HG03575 (cell line): ENCODE results near the gene JAZF1.
"Not testable (repeated sequence)": the region's sequence is repeated elsewhere in the genome, so short reads cannot be mapped to it uniquely, and the experiment has no call there.

Source experiments
- ATAC-seq: cut with Tn5 transposase; IDR thresholded peaks from one replicate; pipeline ENCODE4 v1.9.1; 2021; ENCODE audit not compliant: unreplicated experiment, insufficient number of reproducible peaks, low FRiP score; ENCODE audit errors: extremely low read depth

The JAZF1 gene

DNA sequence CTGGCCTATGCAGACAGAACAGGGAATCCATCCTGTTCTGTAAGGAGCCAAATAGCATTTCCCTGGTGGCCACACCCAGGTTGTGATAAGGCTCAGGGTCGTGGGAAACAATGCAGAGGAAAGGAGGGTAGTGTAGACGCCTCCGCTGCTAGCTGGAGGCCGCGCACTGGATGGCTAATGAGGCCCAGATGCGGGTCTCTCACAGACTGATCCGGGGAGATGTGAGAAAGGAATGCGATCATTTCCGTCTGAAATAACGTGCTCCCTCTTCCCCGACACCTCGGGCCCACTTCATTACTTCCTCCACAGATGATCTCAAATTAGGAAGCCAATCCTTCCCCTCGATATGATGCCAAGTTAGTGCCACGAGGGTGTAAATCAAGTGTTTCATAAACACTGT is 237.4 kb downstream of the JAZF1 start:
- ATAC-seq: no peak

DNA sequence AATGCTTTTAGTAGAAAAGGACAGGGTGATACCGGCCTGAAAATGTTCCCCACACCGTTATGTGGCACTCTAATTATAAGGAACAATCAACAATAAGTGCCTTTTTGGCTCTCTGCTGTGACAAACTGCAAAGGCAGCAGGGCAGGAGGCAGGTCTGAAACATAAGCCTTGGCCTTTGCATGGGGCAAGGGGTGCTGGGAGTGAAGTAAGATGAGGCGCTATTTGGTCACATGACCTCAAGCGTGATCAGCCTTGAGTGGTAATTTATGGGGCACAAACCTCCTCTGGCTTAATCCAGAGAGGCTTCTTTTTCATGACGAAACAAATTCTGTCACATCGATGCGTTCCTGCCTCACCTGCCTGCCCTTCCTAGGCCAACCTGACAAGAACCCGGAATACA is 237.9 kb downstream of the JAZF1 start:
- ATAC-seq: no peak

DNA sequence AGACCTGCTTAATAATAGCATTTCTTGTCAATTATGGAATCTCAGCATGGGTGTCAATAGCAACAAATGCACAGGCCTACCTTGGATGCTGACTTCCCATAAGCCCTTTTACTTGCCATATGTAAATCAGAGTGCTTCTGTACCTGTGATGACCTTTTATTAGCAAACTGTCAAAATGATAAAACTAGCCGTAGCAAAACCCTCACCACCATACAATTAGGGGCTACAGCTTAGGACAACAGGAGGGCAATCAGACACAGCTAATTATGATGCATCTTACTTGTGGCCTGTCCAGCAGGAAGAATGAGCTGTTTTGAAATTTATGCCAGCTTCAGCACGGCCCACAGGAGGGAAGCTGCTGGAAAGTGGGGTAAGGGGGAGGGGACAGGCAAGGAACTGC is 239.1 kb downstream of the JAZF1 start:
- ATAC-seq: no peak

DNA sequence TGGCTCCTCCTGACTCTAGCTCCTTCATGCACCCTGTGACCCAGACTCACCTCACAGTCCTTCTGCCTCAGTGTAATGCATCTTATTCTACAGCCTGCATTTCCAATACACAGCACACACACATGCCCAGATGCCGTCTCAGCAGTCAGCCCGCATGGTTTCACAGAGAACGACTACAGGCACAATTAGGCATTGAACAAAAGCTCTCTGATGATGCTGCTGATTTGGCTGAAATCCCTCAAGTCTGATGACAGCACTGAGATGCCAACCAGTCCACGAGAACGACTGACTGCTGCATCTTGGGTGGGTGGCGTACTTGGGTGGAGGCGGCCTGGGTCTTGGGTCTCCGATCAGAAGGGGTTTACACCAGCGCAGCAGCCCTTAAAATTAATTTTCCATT is 240.3 kb downstream of the JAZF1 start:
- no peak for ATAC-seq

DNA sequence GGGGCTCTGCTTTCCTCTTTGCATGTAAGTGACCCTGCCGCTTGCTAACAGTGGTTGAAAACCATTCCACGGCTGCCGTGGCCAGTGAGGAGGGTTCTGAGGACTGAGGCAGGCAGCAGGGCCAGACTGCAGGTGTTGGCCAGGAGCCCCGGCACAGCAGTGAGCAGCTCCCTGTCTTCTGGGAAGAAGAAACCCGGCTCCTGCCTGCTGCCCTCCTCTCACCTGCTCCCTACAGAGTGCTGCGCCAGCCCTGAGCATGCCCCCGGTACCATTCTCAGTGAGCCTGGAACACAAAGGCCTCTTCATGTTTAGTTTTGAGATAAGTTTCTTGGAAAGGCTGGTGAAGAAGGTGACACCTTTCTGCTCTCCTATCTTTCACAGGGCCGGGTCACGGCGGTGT is 240.7 kb downstream of the JAZF1 start:
- no peak for ATAC-seq

DNA sequence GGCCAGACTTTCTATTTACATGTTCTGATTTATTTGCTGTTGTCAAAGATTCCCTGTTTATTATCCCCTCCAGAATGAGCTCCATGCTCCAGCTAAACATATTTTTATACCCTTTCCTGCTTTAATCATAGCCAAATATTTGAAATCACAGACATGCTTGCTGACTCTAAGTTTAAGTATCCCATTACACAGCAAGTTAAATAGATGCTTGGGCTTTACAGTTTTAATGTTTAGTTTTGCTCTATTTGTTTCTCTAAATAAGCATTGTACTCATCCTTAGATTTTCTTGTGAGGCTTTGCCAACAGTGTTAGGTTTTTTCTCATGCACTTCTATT is 243.9 kb downstream of the JAZF1 start:
- ATAC-seq: no peak

DNA sequence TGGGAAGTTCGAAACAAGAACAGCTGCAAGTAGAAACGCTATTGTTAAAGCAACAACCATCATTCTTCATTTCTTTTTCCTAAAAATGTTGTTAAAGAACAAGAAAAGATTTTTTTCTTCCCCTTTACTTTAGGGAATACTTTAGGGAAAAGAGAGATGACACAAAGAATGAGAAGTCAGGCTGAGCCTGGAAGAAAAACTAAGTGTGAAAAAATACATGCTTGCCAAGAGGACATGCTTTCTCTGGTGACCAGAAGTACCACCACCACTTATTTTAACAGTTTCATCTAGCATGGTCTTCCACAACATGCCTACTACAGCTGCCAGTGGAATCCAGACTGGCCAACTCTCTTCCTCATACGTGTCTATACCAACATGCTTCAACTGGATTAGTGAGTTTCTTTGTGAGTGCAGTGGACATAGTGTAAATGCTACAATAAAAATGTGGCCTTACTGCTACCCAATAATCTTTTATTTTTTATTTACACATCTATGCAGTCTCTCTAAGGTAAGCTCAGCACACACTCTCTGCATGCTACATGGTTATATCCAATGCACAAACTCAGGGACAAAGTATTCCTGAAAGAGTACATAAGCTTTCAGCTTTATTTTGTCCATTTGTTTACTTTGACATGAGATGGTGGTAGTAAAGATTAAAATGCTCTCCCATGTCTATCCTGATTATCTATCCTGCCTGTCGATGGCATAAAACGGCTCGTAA is 244.4 kb downstream of the JAZF1 start:
- ATAC-seq: no peak

DNA sequence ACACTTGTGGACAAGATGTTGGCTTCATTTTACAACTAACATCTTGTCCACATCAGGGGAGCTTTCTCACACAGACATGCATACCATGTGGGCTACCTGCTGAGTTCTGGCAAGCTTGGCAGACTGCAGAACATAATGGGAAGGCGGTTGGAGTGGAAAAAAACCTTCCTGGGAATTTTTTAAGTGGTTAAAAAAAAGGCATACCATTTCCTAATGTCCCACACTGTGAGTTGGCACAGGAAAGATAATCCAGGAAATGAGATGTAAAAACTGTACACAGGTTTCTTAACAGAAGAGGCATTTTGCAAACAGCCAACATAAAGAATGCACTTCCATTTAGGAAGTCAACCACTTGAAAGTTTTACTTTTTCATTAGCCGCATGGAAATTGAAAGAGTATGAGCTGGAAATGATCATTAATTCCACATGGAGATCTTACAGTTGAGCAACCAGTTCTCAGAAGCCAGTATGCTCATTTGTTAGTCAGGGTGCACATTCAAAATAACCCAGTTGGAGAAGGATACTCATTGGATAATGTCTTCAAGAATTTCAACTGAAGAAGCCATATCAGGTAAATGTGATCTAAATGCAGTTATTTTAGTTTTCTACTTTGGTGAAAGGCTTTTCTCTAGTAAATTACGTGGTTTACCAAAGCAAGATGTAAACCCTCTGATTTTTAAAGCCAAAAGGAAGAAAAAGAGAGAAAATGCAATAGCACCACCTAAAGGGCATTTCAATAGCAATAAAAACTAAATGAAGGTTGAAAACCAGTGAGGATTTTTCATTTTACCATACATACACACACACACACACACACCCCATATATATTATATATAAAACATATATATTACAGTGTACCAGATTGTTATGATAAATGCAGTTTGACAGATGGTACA is 246.7 kb downstream of the JAZF1 start:
- no peak for ATAC-seq

DNA sequence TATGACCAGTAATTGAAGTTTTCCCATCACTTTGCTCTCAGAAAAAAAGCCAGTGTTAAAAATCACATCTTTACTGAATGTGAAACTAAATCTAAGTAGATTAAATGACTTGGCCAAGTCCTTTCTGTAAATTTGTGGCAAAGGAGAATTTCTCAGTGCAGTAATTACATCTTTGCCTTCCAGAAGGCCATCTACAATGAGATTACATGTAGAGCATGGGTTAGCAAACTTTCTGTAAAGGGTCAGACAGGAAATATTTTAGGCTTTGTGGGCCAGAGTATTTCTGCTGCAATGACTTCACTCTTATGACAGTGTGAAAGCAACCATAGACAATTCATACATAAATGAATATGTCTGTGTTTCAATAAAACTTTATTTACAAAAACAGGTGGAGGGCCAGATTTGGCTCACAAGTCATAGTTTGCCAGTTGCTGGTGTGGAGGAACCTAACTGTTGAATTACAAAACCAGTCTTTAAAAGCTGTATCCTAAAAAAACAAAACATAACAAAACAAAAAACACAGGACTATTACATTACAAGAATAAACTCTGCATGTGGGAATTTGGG is 249.6 kb downstream of the JAZF1 start:
- no peak for ATAC-seq

DNA sequence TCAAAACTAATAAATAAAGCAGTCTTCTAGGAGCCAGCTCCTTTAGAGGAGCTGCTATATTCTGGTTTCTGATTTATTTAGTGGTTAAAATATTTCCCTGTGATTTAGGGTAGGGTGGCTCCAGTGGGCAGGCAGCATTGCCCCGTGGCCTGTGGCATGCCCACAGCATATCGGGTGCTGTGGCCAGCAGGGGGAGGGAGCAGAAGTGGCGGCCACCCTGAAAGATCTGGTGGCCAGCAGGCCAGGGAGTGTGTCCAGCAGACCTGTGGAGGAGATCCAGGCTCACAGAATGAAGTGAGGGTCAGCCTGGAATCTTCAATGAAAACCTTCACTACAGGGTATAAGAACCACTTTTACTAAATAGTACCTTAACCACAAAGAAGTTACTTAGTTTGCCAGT is 251.5 kb downstream of the JAZF1 start:
- no peak for ATAC-seq

DNA sequence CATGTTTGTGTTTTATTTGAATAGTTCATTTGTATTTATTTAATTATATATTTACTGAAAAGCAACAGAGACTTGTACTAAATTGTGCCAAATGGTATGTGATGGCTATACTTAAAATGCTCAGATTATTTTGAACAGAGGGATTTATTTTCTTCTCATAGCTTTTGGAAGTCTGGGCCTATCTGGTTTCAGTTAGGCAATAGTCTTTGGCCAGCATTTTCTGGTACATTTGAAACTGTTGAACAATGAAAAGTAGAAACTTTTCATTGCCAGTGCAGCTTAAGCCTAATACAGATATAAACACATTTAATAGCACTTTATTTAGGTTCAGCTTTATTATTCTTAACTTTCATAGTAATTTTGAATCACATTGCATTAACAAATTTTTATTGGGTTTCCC is 252.6 kb downstream of the JAZF1 start:
- no peak for ATAC-seq

DNA sequence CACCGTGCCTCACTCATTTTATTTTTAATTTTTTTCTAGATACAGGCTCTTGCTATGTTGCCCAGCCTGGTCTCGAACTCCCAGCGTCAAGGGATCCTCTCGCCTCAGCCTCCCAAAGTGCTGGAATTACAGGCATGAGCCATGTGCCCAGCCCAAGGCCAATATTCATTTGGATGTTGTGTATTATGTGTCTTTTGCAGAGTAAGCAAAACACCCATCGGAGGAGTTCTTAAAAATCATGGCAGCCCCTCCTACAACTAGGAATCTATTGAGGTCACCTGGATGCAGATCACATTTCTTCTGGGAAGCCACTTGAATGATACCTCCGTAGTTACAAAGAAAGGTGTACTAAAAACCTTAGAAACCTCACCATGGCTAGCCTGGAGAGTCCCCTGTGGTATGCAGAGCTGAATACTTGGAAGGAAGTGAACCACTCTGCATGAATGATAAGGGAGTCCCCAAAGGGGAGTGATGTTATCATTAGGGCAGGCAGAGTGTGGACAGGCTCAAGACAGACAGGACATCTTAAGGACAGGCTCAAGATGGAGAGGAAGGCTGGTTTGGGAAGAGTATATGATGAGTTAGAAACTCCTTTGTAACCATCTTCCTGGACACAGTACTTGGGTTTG is 254.9 kb downstream of the JAZF1 start:
- no peak for ATAC-seq

DNA sequence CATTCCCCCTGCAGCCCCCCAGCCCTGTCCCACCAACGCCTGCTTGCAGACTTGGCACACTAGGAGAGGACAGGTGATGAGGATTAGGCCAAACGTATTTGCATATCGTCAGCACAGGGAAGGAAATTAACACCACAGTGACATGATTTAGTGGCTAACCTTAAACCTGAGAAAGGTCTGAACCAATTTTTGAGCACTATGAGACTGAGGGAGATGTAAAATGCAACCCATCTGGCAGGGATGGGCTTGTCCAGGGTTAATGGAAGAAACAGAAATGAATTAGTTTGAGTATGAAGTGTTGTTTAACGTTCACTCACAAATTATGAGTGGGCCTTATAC is 257.0 kb downstream of the JAZF1 start:
- no peak for ATAC-seq

DNA sequence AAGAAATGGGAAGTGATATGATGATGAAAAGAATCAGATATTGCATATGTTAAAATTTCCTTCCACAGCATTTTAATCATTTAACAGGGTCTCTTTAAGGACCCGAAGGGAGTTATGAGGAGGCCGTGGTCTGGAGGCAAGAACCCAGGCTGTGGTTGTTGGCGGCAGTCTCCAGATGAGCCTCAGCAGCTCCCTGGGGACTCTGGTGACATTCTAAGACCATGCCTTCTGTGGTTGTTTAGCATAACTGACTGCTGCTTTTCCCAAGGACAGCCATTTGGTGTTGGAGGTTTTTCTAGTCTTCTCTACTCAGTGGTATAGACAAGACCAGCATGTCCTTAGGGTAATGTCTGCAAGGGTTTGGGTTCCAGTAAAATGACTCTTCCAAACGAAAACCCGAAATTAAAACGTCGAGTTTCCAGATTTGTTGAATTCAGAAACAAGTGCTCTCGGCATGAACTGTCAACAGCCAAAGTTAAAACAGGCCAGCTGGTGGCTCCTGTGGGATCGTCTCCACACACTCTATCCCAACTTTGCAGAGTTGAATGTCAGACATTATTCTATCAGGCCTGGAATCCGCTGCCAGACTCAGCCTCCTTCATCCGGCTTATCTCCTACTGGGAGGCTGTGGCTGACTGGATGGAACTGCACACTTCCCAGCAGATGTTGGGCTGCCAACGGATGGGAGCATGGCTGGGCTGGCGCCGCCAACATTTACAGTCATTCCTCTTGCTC is 257.5 kb downstream of the JAZF1 start:
- ATAC-seq: no peak

DNA sequence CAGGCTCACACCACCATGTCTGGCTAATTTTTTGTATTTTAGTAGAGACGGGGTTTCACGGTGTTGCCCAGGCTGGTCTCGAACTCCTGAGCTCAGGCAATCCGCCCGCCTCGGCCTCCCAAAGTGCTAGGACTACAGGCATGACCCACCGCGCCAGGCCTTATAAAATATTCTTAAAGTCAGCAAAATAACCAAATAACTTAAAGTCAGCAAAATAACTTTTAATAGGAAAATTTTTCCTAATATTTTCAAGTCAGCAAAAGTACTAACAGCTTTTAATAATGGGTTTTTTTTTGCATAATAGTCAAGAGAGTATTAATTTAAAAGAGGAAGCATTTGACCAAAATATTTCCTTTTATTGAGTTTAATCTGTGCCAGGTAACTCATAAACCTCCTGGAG is 258.2 kb downstream of the JAZF1 start:
- not testable (repeated sequence) for ATAC-seq

DNA sequence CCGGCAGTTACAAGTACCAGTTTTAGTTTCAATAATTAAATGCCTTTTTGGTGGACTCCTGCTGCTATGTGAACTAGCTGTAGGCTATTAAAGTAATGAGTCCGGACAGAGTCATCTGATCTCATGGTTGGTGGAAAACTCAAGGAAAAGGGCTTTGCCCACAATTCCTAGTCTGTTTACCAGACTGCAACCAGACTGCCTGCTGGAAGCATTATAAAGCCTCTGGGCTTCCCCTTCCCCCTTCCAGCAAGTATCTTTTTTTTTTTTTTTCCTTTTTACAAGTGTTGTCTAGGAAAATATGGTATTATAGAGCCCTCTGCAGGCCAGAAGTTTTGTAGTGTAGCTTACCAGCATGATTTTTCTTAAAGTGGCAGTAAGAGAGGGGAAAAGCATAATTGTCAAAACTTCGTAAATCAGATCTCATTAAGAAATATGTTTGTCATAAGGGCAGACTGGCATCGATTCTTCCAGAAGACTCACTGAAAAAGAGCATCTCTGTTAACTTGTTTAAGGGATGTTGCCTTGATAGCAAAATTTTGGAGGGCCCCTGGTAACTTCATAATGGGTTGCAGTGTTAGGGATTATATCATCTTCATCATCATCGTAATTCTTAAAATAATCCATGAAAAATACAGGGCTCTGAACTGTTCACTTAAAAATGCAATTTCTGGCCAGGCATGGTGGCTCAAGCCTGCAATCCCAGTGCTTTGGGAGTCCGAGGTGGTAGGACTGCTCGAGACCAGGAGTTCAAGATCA is 259.3 kb downstream of the JAZF1 start:
- ATAC-seq: no peak

DNA sequence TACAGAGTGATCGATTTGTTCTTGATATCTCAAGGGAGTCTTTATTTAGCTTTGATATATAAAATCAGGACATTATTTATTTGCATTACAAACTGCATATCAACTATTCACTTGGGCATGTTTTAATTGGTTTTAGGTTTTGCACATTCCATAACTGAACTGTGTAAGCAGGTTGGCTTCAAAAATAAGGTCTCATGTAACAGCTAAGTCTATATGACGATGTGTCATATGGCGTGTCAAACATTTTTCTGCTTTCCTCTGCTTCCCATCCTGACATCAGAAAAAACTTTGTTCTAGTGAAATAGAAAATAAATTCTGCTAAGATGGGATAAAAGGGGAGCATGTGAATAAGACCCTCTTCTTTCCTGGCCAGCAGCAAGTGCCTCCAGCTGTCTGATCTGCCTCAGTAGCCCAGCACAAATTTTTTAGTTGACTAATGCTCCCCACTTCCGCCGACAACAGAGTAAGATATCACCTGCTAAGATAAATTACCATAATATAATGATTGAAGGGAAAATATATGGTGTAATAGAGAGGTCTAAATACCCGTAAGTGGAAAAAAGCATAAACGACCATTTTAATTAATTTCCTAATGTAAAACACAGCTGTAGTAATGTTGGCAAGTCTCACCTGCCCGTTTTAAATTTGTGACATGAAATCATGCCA is 260.2 kb downstream of the JAZF1 start:
- no peak for ATAC-seq

DNA sequence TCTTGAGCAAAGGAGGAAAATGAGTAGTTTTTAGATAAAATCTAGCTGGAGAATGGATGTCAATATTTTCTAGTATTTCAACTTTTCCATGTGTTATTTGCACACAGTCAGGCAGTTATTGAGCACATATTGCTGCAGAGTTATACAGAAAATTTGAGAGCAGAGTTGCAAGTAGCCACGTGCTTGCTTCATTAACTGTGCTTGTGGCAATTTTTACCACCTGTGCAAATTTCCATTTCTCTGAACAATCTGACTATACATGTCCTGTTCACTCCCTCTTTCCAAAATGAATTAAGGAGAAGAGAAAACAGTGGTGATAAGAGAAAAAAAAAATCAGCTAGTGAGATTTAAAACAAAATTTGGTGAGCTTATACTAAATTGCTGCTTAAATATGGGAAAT is 262.1 kb downstream of the JAZF1 start:
- no peak for ATAC-seq
